Activated CD8-positive, alpha-beta memory T cell treated with anti-CD3 and anti-CD28 coated beads for 4 hours (primary cell): ENCODE results near the gene INPP5E.
"Not testable (repeated sequence)": the region's sequence is repeated elsewhere in the genome, so short reads cannot be mapped to it uniquely, and the experiment has no call there.

Experiments
- DNase-seq, 2 donors: peaks; one replicate each; pipeline ENCODE4 v3.0.0-alpha.2; 2020; ENCODE audit warnings: low read depth in 2 of 2

INPP5E gene

GRCh38 chr9:136430588-136431234, 8.9 kb downstream of the INPP5E start:
- no peak for DNase-seq

GRCh38 chr9:136429683-136430491, 9.8 kb downstream of the INPP5E start:
- DNase-seq = no peak

GRCh38 chr9:136429075-136429628, 10.5 kb downstream of the INPP5E start:
- DNase-seq = no peak

- DNase-seq = no peak
These were observed 12.9 kb downstream of the INPP5E start for GRCh38 chr9:136426787-136427186.

GRCh38 chr9:136425367-136425766, 14.3 kb downstream of the INPP5E start:
- DNase-seq = not testable (repeated sequence)

- no peak for DNase-seq
These were observed 14.8 kb downstream of the INPP5E start for GRCh38 chr9:136424750-136425362.

GRCh38 chr9:136423432-136424146, 16.1 kb downstream of the INPP5E start:
- DNase-seq = no peak

GRCh38 chr9:136422876-136423275, 16.8 kb downstream of the INPP5E start:
- no peak for DNase-seq

GRCh38 chr9:136421791-136422190, 17.9 kb downstream of the INPP5E start:
- no peak for DNase-seq

GRCh38 chr9:136419092-136419420, 20.6 kb downstream of the INPP5E start:
- DNase-seq = no peak

GRCh38 chr9:136418182-136419091, 21.2 kb downstream of the INPP5E start:
- DNase-seq = no peak

GRCh38 chr9:136416914-136417313, 22.7 kb downstream of the INPP5E start:
- DNase-seq = no peak

- no peak for DNase-seq
These were observed 23.2 kb downstream of the INPP5E start for GRCh38 chr9:136416427-136416826.

- DNase-seq = no peak
These were observed 26.7 kb downstream of the INPP5E start for GRCh38 chr9:136412962-136413361.

- no peak for DNase-seq
These were observed 28.3 kb downstream of the INPP5E start for GRCh38 chr9:136411378-136411777.

- DNase-seq = peak; percentile 94 to 98
These were observed 29.0 kb downstream of the INPP5E start, which contains the start of the genes ENTR1 and PMPCA for GRCh38 chr9:136410500-136411287. ENTR1 (minus strand) TSS chr9:136410614; CDS start chr9:136410397, 217 bp downstream. PMPCA (plus strand) TSS chr9:136410658; CDS start chr9:136410669, 11 bp downstream.

- DNase-seq = no peak
These were observed 29.8 kb downstream of the INPP5E start for GRCh38 chr9:136409557-136410455.

- DNase-seq = no peak
These were observed 31.7 kb downstream of the INPP5E start for GRCh38 chr9:136407911-136408310.

- DNase-seq = not testable (repeated sequence)
These were observed 32.6 kb downstream of the INPP5E start for GRCh38 chr9:136407061-136407460.
